DND-41 (cell line): Measurements from ENCODE around the gene KCNA3.

Source experiments
- ATAC-seq: fragments of 200-7000 bp; cut with Tn5 transposase; 3 replicates; pipeline ENCODE4 v1.9.1; 2021; ENCODE audit warnings: low read depth; ENCODE audit not compliant: insufficient read depth
- DNase-seq: peaks from one replicate; pipeline ENCODE4 v3.0.0-alpha.2; 2020
- H2AFZ ChIP-seq: 2 replicates; pipeline ENCODE4 v1.6.0; 2012; ENCODE audit warnings: low read depth, low read length
- H3K27ac ChIP-seq: 2 replicates; pipeline ENCODE4 v1.5.1; 2012; ENCODE audit warnings: low read length, inconsistent platforms
- H3K27me3 ChIP-seq: fragments of 200-600 bp; sonication (generic); 2 replicates; pipeline ENCODE4 v1.6.0; 2012; ENCODE audit warnings: low read length, mild to moderate bottlenecking, inconsistent platforms; ENCODE audit not compliant: insufficient read depth, poor library complexity
- H3K36me3 ChIP-seq: 2 replicates; pipeline ENCODE4 v1.5.1; 2012; ENCODE audit warnings: low read length, inconsistent platforms; ENCODE audit not compliant: insufficient read depth
- H3K4me1 ChIP-seq: 2 replicates; pipeline ENCODE4 v1.5.1; 2012; ENCODE audit warnings: mild to moderate bottlenecking, low read length; ENCODE audit not compliant: insufficient read depth
- H3K4me2 ChIP-seq: 2 replicates; pipeline ENCODE4 v1.6.0; 2012; ENCODE audit warnings: mild to moderate bottlenecking, moderate library complexity, low read length, inconsistent platforms; ENCODE audit not compliant: insufficient read depth
- H3K4me3 ChIP-seq, 2 experiments: fragments of 200-600 bp in 1 of 2; shearing (Covaris generic) in 1 of 2; 2 replicates each; pipeline ENCODE4 v1.5.1; 2012 to 2016; ENCODE audit warnings: inconsistent platforms in 2 of 2, low read length in 2 of 2, mild to moderate bottlenecking in 2 of 2, low read depth in 1 of 2, moderate library complexity in 1 of 2
- H3K79me2 ChIP-seq: 2 replicates; pipeline ENCODE4 v1.6.0; 2012; ENCODE audit warnings: low read length, inconsistent platforms; ENCODE audit not compliant: insufficient read depth
- H3K9ac ChIP-seq: 2 replicates; pipeline ENCODE4 v1.6.0; 2012; ENCODE audit warnings: low read depth, mild to moderate bottlenecking, inconsistent platforms, low read length, moderate library complexity
- H3K9me3 ChIP-seq: 2 replicates; pipeline ENCODE4 v1.5.1; 2012; ENCODE audit warnings: low read length, moderate library complexity, mild to moderate bottlenecking, inconsistent platforms; ENCODE audit not compliant: insufficient read depth, severe bottlenecking
- H4K20me1 ChIP-seq: 2 replicates; pipeline ENCODE4 v1.6.0; 2012; ENCODE audit warnings: low read length; ENCODE audit not compliant: insufficient read depth
- EZH2 ChIP-seq: IDR thresholded peaks from 3 replicates; pipeline ENCODE4 v1.6.1; 2012; ENCODE audit warnings: borderline replicate concordance, low read depth, mild to moderate bottlenecking, moderate library complexity, low read length, inconsistent platforms; ENCODE audit not compliant: severe bottlenecking
- TF ChIP-seq, protein P1 (sequence below): IDR thresholded peaks from 2 replicates; pipeline ENCODE4 v1.5.1; 2012; ENCODE audit warnings: borderline replicate concordance, low read length, moderate library complexity, mild to moderate bottlenecking; ENCODE audit not compliant: poor library complexity, severe bottlenecking; ENCODE audit errors: extremely low read depth

The KCNA3 gene

GRCh38 chr1:110627764-110628163, 47.0 kb downstream of the KCNA3 start:
- Histone ChIP-seq H3K27me3 (no peaks in the 10 kb centered on the region), H3K4me1 (peaks cover 17% of the 10 kb centered on the region), H3K4me2 (no peak overlapping the region), H3K4me3 (no peak overlapping the region), H2AFZ (no peak overlapping the region), H3K79me2 (no peaks in the 10 kb centered on the region), H3K36me3 (no peaks in the 10 kb centered on the region), H4K20me1 (no peaks in the 10 kb centered on the region), H3K27ac (no peak overlapping the region), H3K9me3 (no peaks in the 10 kb centered on the region), H3K9ac (no peak overlapping the region)
- no peak for TF ChIP-seq EZH2
- TF ChIP-seq, protein P1, sequence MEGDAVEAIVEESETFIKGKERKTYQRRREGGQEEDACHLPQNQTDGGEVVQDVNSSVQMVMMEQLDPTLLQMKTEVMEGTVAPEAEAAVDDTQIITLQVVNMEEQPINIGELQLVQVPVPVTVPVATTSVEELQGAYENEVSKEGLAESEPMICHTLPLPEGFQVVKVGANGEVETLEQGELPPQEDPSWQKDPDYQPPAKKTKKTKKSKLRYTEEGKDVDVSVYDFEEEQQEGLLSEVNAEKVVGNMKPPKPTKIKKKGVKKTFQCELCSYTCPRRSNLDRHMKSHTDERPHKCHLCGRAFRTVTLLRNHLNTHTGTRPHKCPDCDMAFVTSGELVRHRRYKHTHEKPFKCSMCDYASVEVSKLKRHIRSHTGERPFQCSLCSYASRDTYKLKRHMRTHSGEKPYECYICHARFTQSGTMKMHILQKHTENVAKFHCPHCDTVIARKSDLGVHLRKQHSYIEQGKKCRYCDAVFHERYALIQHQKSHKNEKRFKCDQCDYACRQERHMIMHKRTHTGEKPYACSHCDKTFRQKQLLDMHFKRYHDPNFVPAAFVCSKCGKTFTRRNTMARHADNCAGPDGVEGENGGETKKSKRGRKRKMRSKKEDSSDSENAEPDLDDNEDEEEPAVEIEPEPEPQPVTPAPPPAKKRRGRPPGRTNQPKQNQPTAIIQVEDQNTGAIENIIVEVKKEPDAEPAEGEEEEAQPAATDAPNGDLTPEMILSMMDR, result no peak
- DNase-seq (no peak), ATAC-seq (no peak)

GRCh38 chr1:110626889-110627288, 47.9 kb downstream of the KCNA3 start:
- no peak overlapping the region for H3K27ac ChIP-seq
- H4K20me1 ChIP-seq, result no peaks in the 10 kb centered on the region
- peaks cover 3% of the 10 kb centered on the region for H3K27me3 ChIP-seq
- H3K4me3 ChIP-seq, result no peak overlapping the region
- peaks cover 16% of the 10 kb centered on the region for H3K4me1 ChIP-seq
- ATAC-seq, result no peak
- no peak for DNase-seq
- H3K79me2 ChIP-seq, result no peaks in the 10 kb centered on the region
- no peaks in the 10 kb centered on the region for H3K36me3 ChIP-seq
- H3K4me2 ChIP-seq, result no peak overlapping the region
- H2AFZ ChIP-seq, result no peak overlapping the region
- TF ChIP-seq, protein P1, result no peak
- no peak for TF ChIP-seq EZH2
- H3K9me3 ChIP-seq, result no peaks in the 10 kb centered on the region
- H3K9ac ChIP-seq, result no peak overlapping the region
